ENCODE measurements around the gene JMJD4.

JMJD4 gene

DNA sequence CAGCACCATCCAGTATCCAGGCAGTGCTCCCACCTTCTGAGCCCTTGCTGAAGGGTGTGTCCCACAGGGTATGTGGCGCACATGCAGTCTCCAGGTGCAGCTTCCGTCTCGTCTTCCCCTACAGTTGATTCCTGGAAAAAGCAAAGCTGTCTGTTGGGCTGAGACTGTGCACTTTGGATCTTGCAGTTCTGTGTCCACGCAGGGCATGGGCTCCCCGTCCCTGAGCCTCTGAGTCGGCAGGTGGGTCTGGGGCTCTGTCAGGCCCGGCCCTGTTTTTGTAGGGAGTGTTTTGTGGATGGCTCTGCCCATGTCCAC is 33.0 kb upstream of the JMJD4 start:
- TF ChIP-seq CTCF (IDR thresholded peaks at IDR 0.05): no peak

DNA sequence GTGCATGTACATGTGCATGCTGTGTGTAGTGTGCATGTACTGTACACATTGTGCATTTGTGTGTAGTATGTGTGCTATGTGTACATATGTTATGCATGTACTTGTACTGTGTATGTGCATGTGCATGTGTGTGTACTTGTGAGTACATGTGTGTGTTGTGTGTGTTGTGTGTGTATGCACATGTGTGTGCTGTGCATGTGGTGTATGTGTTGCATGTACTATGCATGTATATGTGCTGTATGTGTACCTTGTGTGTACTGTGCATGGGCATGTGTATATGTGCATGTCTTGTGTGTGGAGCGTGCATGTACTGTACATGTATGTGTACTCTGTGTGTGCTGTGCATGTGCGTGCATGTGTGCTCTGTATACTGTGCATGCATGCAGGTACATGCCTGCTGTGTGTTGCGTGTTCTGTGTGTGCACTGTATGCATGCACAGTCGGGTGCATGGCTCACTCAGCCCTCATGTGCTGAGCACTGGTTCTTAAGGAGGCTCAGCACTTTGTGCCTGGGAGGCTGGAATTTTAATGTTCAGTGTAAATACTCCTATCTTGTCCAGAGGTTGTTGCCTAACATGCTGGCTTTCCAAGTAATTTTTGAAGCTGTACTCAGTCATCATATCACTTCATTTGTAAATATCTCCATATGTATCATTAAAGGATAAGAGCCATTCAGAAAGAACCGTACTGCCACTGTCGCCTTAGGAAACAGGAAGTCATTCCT is 32.5 kb upstream of the JMJD4 start:
- TF ChIP-seq CTCF (IDR thresholded peaks at IDR 0.05): no peak

- TF ChIP-seq CTCF (IDR thresholded peaks at IDR 0.05): no peak
These were observed 31.7 kb upstream of the JMJD4 start for GRCh38 chr1:227766653-227767277.

- no peak for TF ChIP-seq CTCF (IDR thresholded peaks at IDR 0.05)
These were observed 31.0 kb upstream of the JMJD4 start for GRCh38 chr1:227766015-227766634.

- TF ChIP-seq CTCF (IDR thresholded peaks at IDR 0.05): no peak
These were observed 30.3 kb upstream of the JMJD4 start for GRCh38 chr1:227765261-227766014.

- TF ChIP-seq CTCF (IDR thresholded peaks at IDR 0.05): no peak
These were observed 28.9 kb upstream of the JMJD4 start for GRCh38 chr1:227764019-227764391.

GRCh38 chr1:227763246-227764018 is 28.3 kb upstream of the JMJD4 start:
- no peak for TF ChIP-seq CTCF (IDR thresholded peaks at IDR 0.05)
